AG04450 (cell line): ENCODE data around the gene HSD3B7. TPM values are rescaled to one million over a fixed set of nuclear protein-coding genes. Genes with fewer than 3 reads are reported as not detected.

Source experiments
- CTCF ChIA-PET: fragments of 300-600, 350-600 bp; formaldehyde crosslinking; extraction: SDS; loops from one replicate; lab custom pipeline; 2022; ENCODE audit warnings: antibody characterized with exemption, inconsistent platforms; lab: Charles Lee
- POLR2A ChIA-PET: fragments of 350-600 bp; formaldehyde crosslinking; extraction: SDS; loops from one replicate; lab custom pipeline; 2021; ENCODE audit warnings: antibody characterized with exemption, inconsistent platforms; lab: Yijun Ruan, JAX
- DNase-seq: peaks from one replicate; pipeline ENCODE4 v3.0.0-alpha.2; 2011; ENCODE audit warnings: low read depth, low spot score
- H3K27ac ChIP-seq: one replicate; pipeline ENCODE4 v1.5.1; 2012; ENCODE audit warnings: low read depth, low read length, control low read depth
- H3K27me3 ChIP-seq: one replicate; pipeline ENCODE4 v1.6.0; 2012; ENCODE audit warnings: low read length; ENCODE audit not compliant: control insufficient read depth, insufficient read depth
- H3K4me3 ChIP-seq: 2 replicates; pipeline ENCODE4 v1.5.1; 2011; ENCODE audit warnings: mild to moderate bottlenecking, low read depth, low read length, control low read depth
- H3K9me3 ChIP-seq: 2 replicates; pipeline ENCODE4 v1.5.1; 2012; ENCODE audit warnings: low read length; ENCODE audit not compliant: control insufficient read depth, insufficient read depth
- polyA plus RNA-seq: library from polyadenylated mRNA; depleted of rRNA; stranded (reverse); fragments of >200 nt; gene quantifications from 2 replicates; pipeline ENCODE4 v1.2.3, GENCODE V29; 2011
- TF ChIP-seq, protein P1 (sequence below): IDR thresholded peaks from 2 replicates; pipeline ENCODE4 v1.5.1; 2011; ENCODE audit warnings: low read depth, low read length, control low read depth, inconsistent platforms

Gene HSD3B7
- polyA plus RNA-seq, 1 experiment, result 6.1 TPM

DNA sequence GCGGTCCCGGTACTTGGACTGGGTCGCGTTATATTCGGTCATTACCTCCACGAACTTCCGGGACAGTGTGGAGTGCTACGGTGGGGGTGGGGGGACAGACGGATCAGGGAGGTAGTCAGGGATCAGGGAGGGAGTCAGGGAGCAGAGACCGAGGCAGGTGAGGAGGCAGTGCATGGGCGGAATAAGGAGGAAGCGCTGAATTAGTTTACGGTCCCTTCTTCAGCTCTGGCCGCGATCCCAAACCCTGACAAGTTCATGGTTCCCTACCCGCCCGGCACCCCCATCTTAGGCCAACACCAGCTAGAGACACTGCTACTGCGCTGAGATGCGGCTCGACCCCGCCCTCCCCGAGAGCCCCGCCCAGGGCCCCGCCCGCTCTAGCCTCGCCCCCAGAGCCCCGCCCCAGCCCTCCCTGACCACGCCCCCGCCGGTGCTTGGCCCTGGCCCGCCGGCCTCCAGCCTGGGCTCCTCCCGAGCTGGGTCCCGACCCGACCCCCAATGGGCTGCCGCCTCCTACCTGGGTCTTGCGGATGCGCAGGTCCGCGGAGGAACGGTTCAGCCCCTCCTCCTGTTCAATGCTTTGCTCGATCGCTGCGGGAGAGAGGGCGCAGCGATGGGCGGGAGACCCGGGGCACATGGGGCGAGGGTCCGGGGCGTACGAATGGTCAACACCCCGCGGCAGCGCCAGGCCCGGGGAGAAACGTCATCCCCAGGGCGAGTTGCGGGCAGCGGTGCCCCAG is 12.1 kb downstream of the HSD3B7 start:
- Histone ChIP-seq H3K9me3 (no peaks in the 10 kb centered on the region), H3K27me3 (no peaks in the 10 kb centered on the region), H3K27ac (peak overlapping the region; percentile 99), H3K4me3 (peak overlapping the region; percentile 59)
- TF ChIP-seq, protein P1, sequence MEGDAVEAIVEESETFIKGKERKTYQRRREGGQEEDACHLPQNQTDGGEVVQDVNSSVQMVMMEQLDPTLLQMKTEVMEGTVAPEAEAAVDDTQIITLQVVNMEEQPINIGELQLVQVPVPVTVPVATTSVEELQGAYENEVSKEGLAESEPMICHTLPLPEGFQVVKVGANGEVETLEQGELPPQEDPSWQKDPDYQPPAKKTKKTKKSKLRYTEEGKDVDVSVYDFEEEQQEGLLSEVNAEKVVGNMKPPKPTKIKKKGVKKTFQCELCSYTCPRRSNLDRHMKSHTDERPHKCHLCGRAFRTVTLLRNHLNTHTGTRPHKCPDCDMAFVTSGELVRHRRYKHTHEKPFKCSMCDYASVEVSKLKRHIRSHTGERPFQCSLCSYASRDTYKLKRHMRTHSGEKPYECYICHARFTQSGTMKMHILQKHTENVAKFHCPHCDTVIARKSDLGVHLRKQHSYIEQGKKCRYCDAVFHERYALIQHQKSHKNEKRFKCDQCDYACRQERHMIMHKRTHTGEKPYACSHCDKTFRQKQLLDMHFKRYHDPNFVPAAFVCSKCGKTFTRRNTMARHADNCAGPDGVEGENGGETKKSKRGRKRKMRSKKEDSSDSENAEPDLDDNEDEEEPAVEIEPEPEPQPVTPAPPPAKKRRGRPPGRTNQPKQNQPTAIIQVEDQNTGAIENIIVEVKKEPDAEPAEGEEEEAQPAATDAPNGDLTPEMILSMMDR, result no peak
- POLR2A ChIA-PET, result interaction anchor here (0.5 to 1.0 kb wide), 3 partner anchors 77 to 145 kb away, joined by 3 to 4 read pairs (median 3); partner anchors contain the start of genes ZNF646 and ZNF668
- no peak for DNase-seq
- CTCF ChIA-PET, result interaction anchor here (1.8 kb wide), 1 partner anchor 145 kb away, joined by 5 read pairs; no protein-coding TSS in a partner anchor

GRCh38 chr16:30997725-30998711 is 13.0 kb downstream of the HSD3B7 start:
- no peaks in the 10 kb centered on the region for H3K9me3 ChIP-seq
- H3K27me3 ChIP-seq, result no peaks in the 10 kb centered on the region
- TF ChIP-seq, protein P1, result no peak
- CTCF ChIA-PET, result interaction anchor here (0.9 to 2.7 kb wide), 4 partner anchors 13 to 144 kb away, joined by 3 to 10 read pairs (median 7); partner anchors contain the start of gene HSD3B7
- peak overlapping the region; percentile 49 for H3K4me3 ChIP-seq
- peak; percentile 55 for DNase-seq
- POLR2A ChIA-PET, result interaction anchor here (0.5 to 1.0 kb wide), 5 partner anchors 71 to 144 kb away, joined by 3 to 4 read pairs (median 3); partner anchors contain the start of genes ZNF646 and ZNF668
- peak overlapping the region; percentile 99 for H3K27ac ChIP-seq

- ChIA-PET POLR2A (interaction anchor here (0.7 to 0.9 kb wide), 3 partner anchors 53 to 180 kb away, joined by 3 to 10 read pairs (median 3); partner anchors contain the start of genes FUS and ZNF646), CTCF (interaction anchor here (0.9 to 2.7 kb wide), 3 partner anchors 14 to 143 kb away, joined by 3 to 10 read pairs (median 9); partner anchors contain the start of gene HSD3B7)
- no peaks in the 10 kb centered on the region for H3K27me3 ChIP-seq
- no peaks in the 10 kb centered on the region for H3K9me3 ChIP-seq
- H3K4me3 ChIP-seq, result no peak overlapping the region
- peak overlapping the region; percentile 99 for H3K27ac ChIP-seq
- TF ChIP-seq, protein P1, result no peak
- no peak for DNase-seq
These were observed 14.1 kb downstream of the HSD3B7 start for GRCh38 chr16:30998852-30999761.

DNA sequence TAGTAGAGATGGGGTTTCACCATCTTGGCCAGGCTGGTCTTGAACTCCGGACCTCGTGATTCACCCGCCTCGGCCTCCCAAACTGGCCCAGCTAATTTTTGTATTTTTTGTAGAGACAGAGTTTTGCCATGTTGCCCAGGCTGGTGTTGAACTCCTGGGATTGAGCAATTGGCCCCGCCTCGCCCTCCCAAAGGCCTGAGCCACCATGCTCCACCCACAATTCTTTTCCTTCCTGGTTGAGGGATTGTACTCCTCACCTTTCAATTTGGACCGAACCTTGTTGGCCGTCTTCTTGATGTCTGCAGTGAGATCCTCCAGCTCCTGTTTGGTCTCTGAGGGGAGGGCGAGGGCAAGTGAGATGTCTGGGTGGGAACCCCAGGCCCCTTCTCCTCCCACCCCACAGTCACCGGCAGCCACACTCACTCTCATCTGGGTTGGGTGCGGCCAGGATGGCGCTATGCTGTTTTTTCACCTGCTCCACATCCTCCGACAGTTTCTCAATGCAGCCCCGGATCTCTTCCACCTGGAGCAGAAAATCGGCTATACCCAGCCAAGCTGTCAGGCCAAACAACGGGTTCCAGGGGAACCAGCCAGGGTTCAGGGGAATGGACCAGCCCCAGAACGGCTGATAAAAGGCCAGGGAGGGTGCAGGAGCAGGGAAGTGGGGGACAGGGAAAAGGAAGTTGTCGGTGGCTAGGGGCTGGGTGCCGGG is 15.8 kb downstream of the HSD3B7 start:
- TF ChIP-seq, protein P1, result no peak
- no peak for DNase-seq
- Histone ChIP-seq H3K4me3 (no peak overlapping the region), H3K27ac (no peak overlapping the region), H3K27me3 (no peaks in the 10 kb centered on the region), H3K9me3 (no peaks in the 10 kb centered on the region)
- ChIA-PET POLR2A (no interaction called here), CTCF (interaction anchor here (2.7 kb wide), 1 partner anchor 16 kb away, joined by 10 read pairs; the partner anchor contains the start of gene HSD3B7)
